ENCODE measurements around the gene GOLGA7B.

DNA sequence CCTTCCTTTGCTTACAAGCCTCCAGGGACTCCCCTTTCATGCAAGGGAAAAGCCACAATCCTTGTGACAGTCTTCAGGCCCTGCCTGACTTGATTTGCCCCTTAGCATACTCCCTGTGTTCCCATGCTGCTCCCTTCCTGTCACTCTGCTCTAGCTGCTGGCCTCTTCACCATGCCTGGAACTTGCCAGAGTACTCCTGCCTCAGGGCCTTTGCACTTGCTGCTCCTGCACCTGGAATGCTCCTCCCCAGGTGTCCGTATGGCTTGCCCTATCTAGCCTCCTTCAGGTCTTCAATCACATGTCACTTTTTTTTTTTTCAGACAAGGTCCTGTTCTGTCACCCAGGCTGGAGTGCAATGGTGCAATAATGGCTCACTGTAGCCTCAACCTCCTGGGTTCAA lies 22.8 kb upstream of the GOLGA7B start:
- TF ChIP-seq, protein P1, sequence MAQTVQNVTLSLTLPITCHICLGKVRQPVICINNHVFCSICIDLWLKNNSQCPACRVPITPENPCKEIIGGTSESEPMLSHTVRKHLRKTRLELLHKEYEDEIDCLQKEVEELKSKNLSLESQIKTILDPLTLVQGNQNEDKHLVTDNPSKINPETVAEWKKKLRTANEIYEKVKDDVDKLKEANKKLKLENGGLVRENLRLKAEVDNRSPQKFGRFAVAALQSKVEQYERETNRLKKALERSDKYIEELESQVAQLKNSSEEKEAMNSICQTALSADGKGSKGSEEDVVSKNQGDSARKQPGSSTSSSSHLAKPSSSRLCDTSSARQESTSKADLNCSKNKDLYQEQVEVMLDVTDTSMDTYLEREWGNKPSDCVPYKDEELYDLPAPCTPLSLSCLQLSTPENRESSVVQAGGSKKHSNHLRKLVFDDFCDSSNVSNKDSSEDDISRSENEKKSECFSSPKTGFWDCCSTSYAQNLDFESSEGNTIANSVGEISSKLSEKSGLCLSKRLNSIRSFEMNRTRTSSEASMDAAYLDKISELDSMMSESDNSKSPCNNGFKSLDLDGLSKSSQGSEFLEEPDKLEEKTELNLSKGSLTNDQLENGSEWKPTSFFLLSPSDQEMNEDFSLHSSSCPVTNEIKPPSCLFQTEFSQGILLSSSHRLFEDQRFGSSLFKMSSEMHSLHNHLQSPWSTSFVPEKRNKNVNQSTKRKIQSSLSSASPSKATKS (CRISPR knock-in tag; IDR thresholded peaks at IDR 0.05), result no peak
- TF ChIP-seq NFXL1 (CRISPR knock-in tag; IDR thresholded peaks at IDR 0.05), result no peak
- no peak for TF ChIP-seq ZBTB17 (CRISPR knock-in tag; IDR thresholded peaks at IDR 0.05)
- TF ChIP-seq EHMT2 (IDR thresholded peaks at IDR 0.05), result no peak
- no peak for TF ChIP-seq GABPB1 (CRISPR knock-in tag; IDR thresholded peaks at IDR 0.05)
- no peak for TF ChIP-seq TBL1XR1 (IDR thresholded peaks at IDR 0.05; ENCODE audit: low read length in 2 of 2)

All from K562 (cell line).